ENCODE measurements around the gene RNF13. TPM values are rescaled to one million over a fixed set of nuclear protein-coding genes. Genes with fewer than 3 reads are reported as not detected.

Gene RNF13
- total and polyA plus RNA-seq, 2 donors (not counting 1 experiment from before 2014, with no cell fraction given) = 57.4 to 81.7 TPM

DNA sequence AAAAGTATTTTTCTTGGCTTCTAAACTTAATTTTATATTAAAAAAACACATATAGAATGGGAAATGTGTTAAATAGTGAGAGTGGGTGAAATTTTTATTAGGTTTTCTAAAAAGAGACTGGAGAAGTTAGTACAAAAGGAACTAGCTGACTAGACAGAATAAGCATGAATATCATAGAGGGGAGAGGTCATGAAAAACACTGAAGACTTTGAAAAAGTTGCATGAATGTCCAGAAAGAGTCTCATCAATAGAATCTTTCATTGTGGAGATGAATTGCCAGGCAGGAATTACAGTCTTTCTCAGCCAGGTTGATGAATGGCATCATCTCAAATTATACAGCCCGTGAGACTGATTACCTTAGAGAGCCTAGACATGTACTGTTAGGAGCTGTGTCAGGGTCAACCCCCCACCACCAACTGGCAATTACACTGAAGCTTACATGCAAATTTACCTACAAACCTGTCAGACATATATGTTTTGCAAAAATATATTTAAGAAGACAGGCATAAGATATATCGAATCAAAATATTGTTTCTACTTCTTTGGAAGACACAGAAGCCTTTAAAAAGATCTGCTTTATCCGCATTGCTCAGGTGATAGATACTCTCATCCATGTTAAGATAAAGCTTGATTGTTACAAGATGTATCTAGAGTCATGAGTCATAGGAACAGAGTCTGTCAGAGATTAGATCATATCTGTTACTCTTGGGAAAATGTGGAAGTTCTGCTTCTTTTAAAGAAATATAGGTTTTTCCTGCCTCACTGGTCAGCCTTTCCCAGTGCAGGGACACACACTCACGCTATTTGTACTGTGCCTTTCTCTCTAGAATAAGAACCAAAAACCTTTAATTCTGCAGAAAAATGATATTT lies 192.5 kb downstream of the RNF13 start:
- TF ChIP-seq EZH2 (IDR thresholded peaks at IDR 0.05; ENCODE audit: low read length, missing control alignments) = no peak
- no peak for TF ChIP-seq CTCF (conservative IDR thresholded peaks at IDR 0.05 in 1 of 2, IDR thresholded peaks at IDR 0.05 in 1 of 2; ENCODE audit: low read depth in 1 of 2, low read length in 2 of 2)
- no peaks in the 10 kb centered on the region for H3K27me3 ChIP-seq (ENCODE audit: control insufficient read depth, insufficient read depth, low read length)
- no peaks in the 10 kb centered on the region for H3K79me2 ChIP-seq (ENCODE audit: control insufficient read depth, insufficient read depth, low read length)
- no peaks in the 10 kb centered on the region for H4K20me1 ChIP-seq (ENCODE audit: control insufficient read depth, extremely low read depth, insufficient read depth, low read length)
- no peaks in the 10 kb centered on the region for H3K9me3 ChIP-seq (ENCODE audit: control insufficient read depth, insufficient read depth, low read depth, low read length)
- H3K4me2 ChIP-seq (ENCODE audit: extremely low read depth, insufficient read depth, low read length) = no peak overlapping the region
- H3K27ac ChIP-seq (ENCODE audit: insufficient read depth, low read length) = no peak overlapping the region
- no peak overlapping the region for H3K4me3 ChIP-seq (replicated peaks in 1 of 4; ENCODE audit: control extremely low read depth in 1 of 4, insufficient read depth in 1 of 4, low read depth in 3 of 4, low read length in 4 of 4)
- no peak overlapping the region for H2AFZ ChIP-seq (ENCODE audit: low read length)
- H3K9ac ChIP-seq (ENCODE audit: insufficient read depth, low read length) = no peak overlapping the region
- H3K36me3 ChIP-seq (ENCODE audit: control insufficient read depth, insufficient read depth, low read length) = no peaks in the 10 kb centered on the region
- H3K4me1 ChIP-seq (ENCODE audit: control insufficient read depth, extremely low read depth, insufficient read depth, low read length) = no peaks in the 10 kb centered on the region
- DNase-seq (ENCODE audit: low read depth in 2 of 2) = peak; percentile 12 to 51

DNA sequence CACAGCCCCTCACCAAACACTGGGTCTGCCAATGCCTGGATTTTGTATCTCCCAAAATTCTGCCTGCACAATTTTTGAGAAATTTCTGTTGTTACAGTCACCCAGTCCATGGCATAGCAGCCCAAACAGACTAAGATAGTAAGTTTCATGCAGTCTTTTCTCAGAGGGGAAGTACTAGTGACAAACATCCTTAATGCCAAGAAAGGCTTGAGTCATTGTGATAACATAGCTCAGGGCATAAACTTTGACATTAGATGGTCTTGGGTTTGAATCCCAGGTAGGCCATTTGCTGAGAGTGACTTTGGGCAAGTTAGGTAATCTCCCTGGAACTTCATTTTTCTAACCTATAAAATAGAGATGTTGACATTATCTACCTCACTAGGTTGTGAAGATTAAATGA lies 193.8 kb downstream of the RNF13 start:
- H3K27ac ChIP-seq (ENCODE audit: insufficient read depth, low read length) = no peak overlapping the region
- H3K4me2 ChIP-seq (ENCODE audit: extremely low read depth, insufficient read depth, low read length) = no peak overlapping the region
- H3K4me1 ChIP-seq (ENCODE audit: control insufficient read depth, extremely low read depth, insufficient read depth, low read length) = no peaks in the 10 kb centered on the region
- H4K20me1 ChIP-seq (ENCODE audit: control insufficient read depth, extremely low read depth, insufficient read depth, low read length) = no peaks in the 10 kb centered on the region
- no peak overlapping the region for H2AFZ ChIP-seq (ENCODE audit: low read length)
- no peaks in the 10 kb centered on the region for H3K9me3 ChIP-seq (ENCODE audit: control insufficient read depth, insufficient read depth, low read depth, low read length)
- H3K4me3 ChIP-seq (replicated peaks in 1 of 4; ENCODE audit: control extremely low read depth in 1 of 4, insufficient read depth in 1 of 4, low read depth in 3 of 4, low read length in 4 of 4) = no peak overlapping the region
- no peak for DNase-seq (ENCODE audit: low read depth in 2 of 2)
- no peak overlapping the region for H3K9ac ChIP-seq (ENCODE audit: insufficient read depth, low read length)
- no peaks in the 10 kb centered on the region for H3K27me3 ChIP-seq (ENCODE audit: control insufficient read depth, insufficient read depth, low read length)
- TF ChIP-seq EZH2 (IDR thresholded peaks at IDR 0.05; ENCODE audit: low read length, missing control alignments) (no peak), CTCF (conservative IDR thresholded peaks at IDR 0.05 in 1 of 2, IDR thresholded peaks at IDR 0.05 in 1 of 2; ENCODE audit: low read depth in 1 of 2, low read length in 2 of 2) (no peak)
- H3K36me3 ChIP-seq (ENCODE audit: control insufficient read depth, insufficient read depth, low read length) = no peaks in the 10 kb centered on the region
- H3K79me2 ChIP-seq (ENCODE audit: control insufficient read depth, insufficient read depth, low read length) = no peaks in the 10 kb centered on the region

Other genes starting within 250 kb of the RNF13 start
- gene WWTR1, start 155.2 kb upstream of the RNF13 start, total RNA-seq = 13.7 and 14.1 TPM in 2 replicates
- 71.5 and 89.4 TPM in 2 replicates for gene WWTR1, start 155.2 kb upstream of the RNF13 start, polyA plus RNA-seq
- 28.0 and 28.6 TPM in 2 replicates for gene COMMD2, start 60.7 kb upstream of the RNF13 start, total RNA-seq
- 36.8 and 50.7 TPM in 2 replicates for gene COMMD2, start 60.7 kb upstream of the RNF13 start, polyA plus RNA-seq
- not detected in 2 replicates for gene ANKUB1, start 20.7 kb upstream of the RNF13 start, total RNA-seq
- gene ANKUB1, start 20.7 kb upstream of the RNF13 start, polyA plus RNA-seq = not detected in 2 replicates
- 153 and 343 TPM in 2 replicates for gene PFN2, start 157.7 kb downstream of the RNF13 start, total RNA-seq
- gene PFN2, start 157.7 kb downstream of the RNF13 start, polyA plus RNA-seq = 619 and 627 TPM in 2 replicates

Data from fibroblast of lung (primary cell).